Caco-2 (cell line): Measurements from ENCODE around the gene WASF3. TPM values are rescaled to one million over a fixed set of nuclear protein-coding genes. Genes with fewer than 3 reads are reported as not detected.

ENCODE experiments used
- BruUV-seq: library from RNA; stranded (reverse); fragments of 400-500 nt; replicated peaks from 2 replicates; lab custom pipeline; 2021; lab: Mats Ljungman, UMichigan
- CTCF ChIA-PET: fragments of 300-600 bp; sonication (Branson Sonifier 250); formaldehyde crosslinking; loops from one replicate; lab custom pipeline; 2022; ENCODE audit warnings: antibody characterized with exemption; lab: Charles Lee
- POLR2A ChIA-PET: fragments of 300-600 bp; sonication (Branson Sonifier 250); formaldehyde crosslinking; loops from one replicate; lab custom pipeline; 2022; ENCODE audit warnings: antibody characterized with exemption; lab: Charles Lee
- DNase-seq, 2 experiments: peaks; one replicate each; pipeline versions ENCODE4 v3.0.0 to v3.0.0-alpha.2; 2020 to 2022
- H3K27me3 ChIP-seq: replicated peaks from 2 replicates; pipeline ENCODE4 v1.6.0; 2011; ENCODE audit warnings: low read length; ENCODE audit not compliant: control insufficient read depth, insufficient read depth
- H3K36me3 ChIP-seq: 2 replicates; pipeline ENCODE4 v1.5.1; 2011; ENCODE audit warnings: low read length; ENCODE audit not compliant: control insufficient read depth, insufficient read depth
- H3K4me1 ChIP-seq: fragments of 250-450 bp; sonication (Bioruptor Pico); 2 replicates; pipeline ENCODE4 v1.5.1; 2020; ENCODE audit warnings: mild to moderate bottlenecking
- H3K4me3 ChIP-seq: 2 replicates; pipeline ENCODE4 v1.5.1; 2011; ENCODE audit warnings: low read depth, mild to moderate bottlenecking, control low read depth, low read length
- H3K9me3 ChIP-seq: fragments of 250-450 bp; sonication (Bioruptor Pico); 2 replicates; pipeline ENCODE4 v1.5.1; 2020; ENCODE audit warnings: mild to moderate bottlenecking, moderate library complexity
- H3K27ac Mint-ChIP-seq: one replicate; pipeline ENCODE4 v1.8.0; 2022; ENCODE audit warnings: mixed read lengths; ENCODE audit not compliant: unreplicated experiment
- H3K27me3 Mint-ChIP-seq: one replicate; pipeline ENCODE4 v1.8.0; 2022; ENCODE audit warnings: mixed read lengths; ENCODE audit not compliant: insufficient read depth, unreplicated experiment
- H3K36me3 Mint-ChIP-seq: one replicate; pipeline ENCODE4 v1.8.0; 2022; ENCODE audit warnings: mild to moderate bottlenecking, mixed read lengths; ENCODE audit not compliant: insufficient read depth, unreplicated experiment
- H3K4me1 Mint-ChIP-seq: one replicate; pipeline ENCODE4 v1.8.0; 2022; ENCODE audit warnings: low read depth, mixed read lengths; ENCODE audit not compliant: unreplicated experiment
- H3K4me3 Mint-ChIP-seq: one replicate; pipeline ENCODE4 v1.8.0; 2022; ENCODE audit warnings: mild to moderate bottlenecking, moderate library complexity, mixed read lengths; ENCODE audit not compliant: unreplicated experiment
- H3K9me3 Mint-ChIP-seq: one replicate; pipeline ENCODE4 v1.8.0; 2022; ENCODE audit warnings: mixed read lengths; ENCODE audit not compliant: unreplicated experiment
- CTCF ChIP-seq, 2 experiments: fragments of 200-600 bp in 1 of 2; IDR thresholded peaks; 1 replicate in 1 of 2; 2 replicates in 1 of 2; pipeline versions ENCODE4 v1.5.1 to v1.8.0; 2011 to 2022; ENCODE audit warnings: antibody characterized with exemption in 1 of 2, control low read depth in 1 of 2, inconsistent platforms in 1 of 2, low read depth in 1 of 2, low read length in 1 of 2, mild to moderate bottlenecking in 1 of 2, moderate library complexity in 1 of 2; ENCODE audit not compliant: insufficient read depth in 1 of 2, severe bottlenecking in 1 of 2, unreplicated experiment in 1 of 2
- intact Hi-C: fragments of 100-400 bp; cut with micrococcal nuclease; formaldehyde crosslinking; loops from one replicate; pipeline ENCODE4 v1.10.0; 2022; ENCODE audit not compliant: unreplicated experiment
- total RNA-seq: library from RNA; stranded (reverse); gene quantifications from 2 replicates; pipeline ENCODE4 v1.2.3, GENCODE V29; 2022

WASF3 gene
- total RNA-seq, 1 experiment from 2014 or later, result not detected

DNA sequence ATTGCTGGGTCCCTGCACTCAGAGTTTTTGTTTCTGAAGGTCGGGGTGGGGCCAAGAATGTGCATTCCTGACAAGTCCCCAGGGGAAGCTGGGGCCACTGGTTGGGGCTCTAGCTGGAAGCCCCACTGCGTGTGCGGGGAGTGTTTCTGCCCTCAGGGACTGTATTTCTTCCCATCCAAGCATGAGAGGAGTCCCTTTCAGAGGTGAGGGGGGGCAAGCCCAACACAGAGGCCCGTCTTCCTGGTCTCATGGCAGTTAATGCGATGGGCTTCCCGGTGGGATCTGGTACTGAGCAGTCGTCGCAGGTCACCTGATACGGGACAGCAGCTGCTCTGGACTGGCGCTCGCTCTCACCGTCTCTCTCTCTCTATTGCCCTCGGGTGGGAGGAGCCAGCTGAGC, 152.7 kb downstream of the WASF3 start:
- no peaks in the 10 kb centered on the region for H3K4me1 ChIP-seq
- BruUV-seq, result no TSS peak
- no peaks in the 10 kb centered on the region for H3K27me3 ChIP-seq
- intact Hi-C loops, result no loop called here
- CTCF ChIA-PET, result interaction anchor here (2.1 kb wide), 1 partner anchor 12 kb away, joined by 5 read pairs; no protein-coding TSS in a partner anchor
- Mint-ChIP-seq H3K36me3 (no peaks in the 10 kb centered on the region), H3K4me1 (no peaks in the 10 kb centered on the region), H3K9me3 (no peaks in the 10 kb centered on the region), H3K27ac (no peak overlapping the region), H3K4me3 (no peak overlapping the region), H3K27me3 (peaks cover 6% of the 10 kb centered on the region)
- POLR2A ChIA-PET, result no interaction called here
- H3K36me3 ChIP-seq, result no peaks in the 10 kb centered on the region
- DNase-seq, result no peak
- TF ChIP-seq CTCF (IDR thresholded peaks at IDR 0.05; ENCODE audit: insufficient read depth in 1 of 2, low read depth in 1 of 2, low read length in 1 of 2, severe bottlenecking in 1 of 2, unreplicated experiment in 1 of 2), result no peak
- H3K4me3 ChIP-seq, result no peak overlapping the region
- no peaks in the 10 kb centered on the region for H3K9me3 ChIP-seq

GRCh38 chr13:26711211-26711610, 153.7 kb downstream of the WASF3 start:
- Mint-ChIP-seq H3K27ac (no peak overlapping the region), H3K9me3 (no peaks in the 10 kb centered on the region), H3K4me3 (no peak overlapping the region), H3K4me1 (no peaks in the 10 kb centered on the region), H3K27me3 (peaks cover 6% of the 10 kb centered on the region), H3K36me3 (no peaks in the 10 kb centered on the region)
- CTCF ChIA-PET, result interaction anchor here (0.6 to 2.1 kb wide), 3 partner anchors 9 to 106 kb away, joined by 3 to 5 read pairs (median 3); no protein-coding TSS in a partner anchor
- BruUV-seq, result no TSS peak
- H3K9me3 ChIP-seq, result no peaks in the 10 kb centered on the region
- no peak overlapping the region for H3K4me3 ChIP-seq
- H3K36me3 ChIP-seq, result no peaks in the 10 kb centered on the region
- no peaks in the 10 kb centered on the region for H3K27me3 ChIP-seq
- no peaks in the 10 kb centered on the region for H3K4me1 ChIP-seq
- DNase-seq, result no peak
- POLR2A ChIA-PET, result no interaction called here
- no peak for TF ChIP-seq CTCF (IDR thresholded peaks at IDR 0.05; ENCODE audit: insufficient read depth in 1 of 2, low read depth in 1 of 2, low read length in 1 of 2, severe bottlenecking in 1 of 2, unreplicated experiment in 1 of 2)
- intact Hi-C loops, result no loop called here

DNA sequence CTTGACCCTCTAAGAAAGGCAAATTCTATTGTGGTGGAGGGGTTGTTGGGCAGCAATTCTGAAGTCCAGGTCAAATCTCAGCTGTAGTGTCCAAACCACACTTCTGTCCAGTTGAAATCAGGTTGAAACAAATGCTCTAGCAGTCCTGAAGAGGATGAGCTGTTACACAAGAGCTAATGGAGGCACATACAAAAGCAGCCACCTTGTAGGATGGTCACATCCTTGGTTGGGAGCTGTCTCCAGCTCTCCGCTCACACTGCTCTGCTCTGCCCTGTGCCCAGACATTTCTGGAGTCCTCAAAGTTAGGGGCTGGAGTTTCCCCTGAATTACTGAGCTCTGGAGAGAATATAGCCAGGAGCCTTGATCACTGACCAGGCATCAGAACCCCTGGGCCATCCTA, 155.9 kb downstream of the WASF3 start:
- H3K36me3 ChIP-seq, result no peaks in the 10 kb centered on the region
- H3K9me3 ChIP-seq, result no peaks in the 10 kb centered on the region
- Mint-ChIP-seq H3K4me1 (no peaks in the 10 kb centered on the region), H3K27ac (no peak overlapping the region), H3K36me3 (no peaks in the 10 kb centered on the region), H3K4me3 (no peak overlapping the region), H3K27me3 (peaks cover 11% of the 10 kb centered on the region), H3K9me3 (no peaks in the 10 kb centered on the region)
- no TSS peak for BruUV-seq
- DNase-seq, result no peak
- H3K4me1 ChIP-seq, result no peaks in the 10 kb centered on the region
- POLR2A ChIA-PET, result no interaction called here
- no peak for TF ChIP-seq CTCF (IDR thresholded peaks at IDR 0.05; ENCODE audit: insufficient read depth in 1 of 2, low read depth in 1 of 2, low read length in 1 of 2, severe bottlenecking in 1 of 2, unreplicated experiment in 1 of 2)
- no peak overlapping the region for H3K4me3 ChIP-seq
- intact Hi-C loops, result no loop called here
- CTCF ChIA-PET, result interaction anchor here (1.5 kb wide), 1 partner anchor 15 kb away, joined by 3 read pairs; no protein-coding TSS in a partner anchor
- H3K27me3 ChIP-seq, result no peaks in the 10 kb centered on the region
